NCI-H446 treated with DMSO at 0.1 percent for 48 hours (cell line): Measurements from ENCODE around the gene GFRA1.

ENCODE experiments used
- DNase-seq: peaks from one replicate; lab custom pipeline; 2025; lab: John Stamatoyannopoulos, UW

The GFRA1 gene, protein sequence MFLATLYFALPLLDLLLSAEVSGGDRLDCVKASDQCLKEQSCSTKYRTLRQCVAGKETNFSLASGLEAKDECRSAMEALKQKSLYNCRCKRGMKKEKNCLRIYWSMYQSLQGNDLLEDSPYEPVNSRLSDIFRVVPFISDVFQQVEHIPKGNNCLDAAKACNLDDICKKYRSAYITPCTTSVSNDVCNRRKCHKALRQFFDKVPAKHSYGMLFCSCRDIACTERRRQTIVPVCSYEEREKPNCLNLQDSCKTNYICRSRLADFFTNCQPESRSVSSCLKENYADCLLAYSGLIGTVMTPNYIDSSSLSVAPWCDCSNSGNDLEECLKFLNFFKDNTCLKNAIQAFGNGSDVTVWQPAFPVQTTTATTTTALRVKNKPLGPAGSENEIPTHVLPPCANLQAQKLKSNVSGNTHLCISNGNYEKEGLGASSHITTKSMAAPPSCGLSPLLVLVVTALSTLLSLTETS

DNA sequence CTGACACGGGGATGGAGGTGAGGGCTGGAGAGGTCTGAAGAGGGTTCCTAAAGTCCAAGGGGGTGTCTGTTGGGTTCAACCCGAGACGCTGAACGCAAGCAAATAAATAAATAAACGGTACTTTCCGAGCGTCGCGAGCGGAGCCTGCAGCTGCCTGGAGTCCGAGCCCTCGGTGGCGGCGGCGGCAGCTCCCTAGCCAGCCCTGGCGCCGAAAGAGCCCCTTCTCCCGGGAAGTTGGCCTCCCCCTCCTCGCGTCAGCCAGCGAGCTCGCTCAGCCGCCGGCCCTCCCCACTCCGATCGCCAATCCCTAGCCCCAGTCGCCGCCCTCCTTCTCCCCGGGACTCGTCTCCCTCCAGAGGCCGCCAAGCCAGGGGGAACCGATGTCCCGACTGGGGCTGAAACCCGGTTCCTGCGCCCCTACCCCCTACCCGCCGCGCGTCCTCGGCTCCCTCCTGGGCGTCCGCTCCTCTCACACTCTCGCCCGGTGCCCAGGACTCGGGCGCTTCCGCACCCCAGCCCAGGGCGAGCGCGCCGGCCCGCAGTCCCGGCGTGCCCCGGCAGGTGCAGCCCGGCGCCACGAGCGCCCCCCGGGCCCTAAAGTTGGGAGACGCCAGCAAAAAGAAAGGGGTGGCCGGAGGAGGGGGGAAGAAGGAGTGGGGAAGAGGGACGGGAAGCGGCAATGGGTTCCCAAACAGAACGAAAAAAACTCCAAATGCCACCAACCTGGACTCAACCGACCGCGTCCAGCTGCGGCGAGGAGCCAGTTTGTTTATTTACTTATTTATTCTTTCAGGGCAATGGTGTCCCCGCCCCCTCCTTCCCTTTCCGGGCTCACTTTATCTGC, at the start of gene GFRA1:
GFRA1 (minus strand) TSS at position 767 of the 844 bp plus-strand sequence. CDS start 1,177 bp downstream, outside the sequence.
- no peak for DNase-seq

DNA sequence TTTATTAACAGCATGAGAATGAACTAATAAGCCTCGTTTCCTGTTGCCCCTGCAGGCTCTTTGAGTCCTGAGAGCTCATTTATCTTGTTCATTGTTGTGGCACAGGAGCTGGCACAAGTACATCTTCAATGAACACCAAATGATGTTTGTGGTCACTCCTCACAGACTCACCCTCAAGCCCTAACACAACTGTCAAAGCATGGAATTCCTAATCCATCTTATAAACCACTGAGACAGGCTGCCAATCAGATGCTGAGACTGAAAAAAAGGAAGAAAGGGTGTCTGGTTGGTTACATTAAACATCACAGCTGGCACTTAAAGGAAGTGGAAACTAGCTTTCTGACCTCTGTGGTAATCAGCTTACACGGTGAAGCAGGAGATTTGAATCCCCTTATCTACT, 43.5 kb upstream of the GFRA1 start:
- DNase-seq, result no peak

DNA sequence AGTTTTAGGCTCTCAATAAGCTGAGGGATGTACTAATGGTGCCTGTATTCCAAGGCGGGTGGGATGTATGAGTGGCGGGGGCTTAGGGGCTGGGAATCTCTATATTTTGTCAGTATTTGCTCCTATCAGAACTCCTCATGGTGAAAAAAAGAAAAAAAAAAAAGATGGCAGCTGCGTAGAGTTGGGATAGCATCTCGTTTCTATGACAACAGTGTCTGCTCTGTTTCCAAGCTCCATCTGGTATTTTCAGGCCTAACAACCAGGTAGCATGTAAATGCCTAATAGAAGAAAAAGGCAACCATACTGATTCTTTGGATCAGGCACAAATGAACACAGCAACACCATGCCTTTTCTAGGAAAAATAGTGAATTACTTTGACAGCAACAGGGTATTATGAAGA, 39.5 kb upstream of the GFRA1 start:
- no peak for DNase-seq

DNA sequence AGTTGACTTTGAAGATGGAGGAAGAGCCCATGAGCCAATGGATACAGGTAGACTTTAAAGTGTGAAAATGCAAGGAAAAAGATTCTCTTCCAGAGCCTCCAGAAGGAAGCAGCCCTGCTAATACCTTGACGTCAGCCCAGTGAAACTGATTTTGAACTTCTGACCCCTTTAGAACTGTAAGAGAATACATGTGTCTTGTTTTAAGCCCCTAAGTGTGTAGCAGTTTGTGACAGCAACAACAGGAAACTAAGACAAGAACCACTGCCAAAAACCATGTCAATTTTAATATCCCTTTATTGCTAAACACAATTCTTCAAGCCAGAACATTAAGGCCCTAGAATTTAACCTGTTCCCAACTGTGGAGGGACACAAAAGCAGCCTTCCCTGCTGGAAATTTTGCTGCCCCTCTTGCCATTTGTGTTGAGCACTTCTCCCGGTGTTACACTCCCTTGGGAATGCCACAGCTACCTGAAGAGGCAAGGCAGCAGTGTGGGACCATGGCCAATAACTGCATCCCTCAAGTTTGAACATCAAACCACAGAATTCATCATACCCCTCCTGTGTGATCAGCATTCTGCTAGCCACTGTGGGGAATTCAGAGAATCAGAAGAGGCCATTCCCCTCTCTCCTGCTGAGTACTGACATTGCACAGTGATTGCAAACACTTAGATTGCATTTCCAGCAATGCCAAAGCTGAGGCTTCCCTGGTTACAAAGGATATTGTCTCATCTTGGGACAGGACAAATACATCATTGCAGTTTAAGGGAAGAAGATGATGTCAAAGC, 38.9 kb upstream of the GFRA1 start:
- DNase-seq, result no peak

DNA sequence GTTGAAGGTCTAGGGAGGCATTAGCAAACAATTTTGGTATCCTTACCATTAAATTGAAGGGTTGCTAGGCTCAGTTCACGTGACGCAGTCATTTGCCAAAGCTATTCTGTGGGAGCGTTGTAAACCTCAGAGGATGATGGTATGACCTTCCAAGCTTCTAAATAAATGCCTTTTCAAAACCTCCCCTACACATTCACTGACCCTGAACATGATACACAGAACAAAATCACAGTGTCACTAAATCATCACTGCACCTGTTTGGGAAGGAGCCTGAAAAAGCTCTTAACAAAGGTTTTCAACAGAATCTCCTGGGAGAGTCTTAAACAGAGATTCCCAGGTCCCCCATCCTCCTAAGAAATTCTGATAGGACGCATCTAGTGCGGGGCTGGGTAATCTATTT, 38.0 kb upstream of the GFRA1 start:
- DNase-seq, result no peak

DNA sequence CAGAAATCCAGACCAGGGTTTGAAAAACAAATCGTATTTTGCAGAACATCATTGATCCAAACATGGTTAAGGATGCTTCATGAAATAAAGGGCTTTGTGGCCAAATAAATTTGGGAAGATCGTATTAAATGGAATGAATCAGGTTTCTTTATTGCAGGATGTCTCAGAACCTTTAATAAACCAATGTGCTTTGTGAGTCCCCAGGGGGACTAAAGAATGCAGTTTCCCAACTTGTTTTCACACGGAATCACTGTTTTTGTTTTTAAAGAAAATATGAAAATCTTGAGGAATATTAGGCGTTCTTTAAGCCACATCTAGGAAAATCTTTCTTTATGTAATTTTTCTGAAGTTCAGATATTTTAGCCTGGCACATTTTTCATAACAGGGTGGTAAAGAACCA, 34.4 kb upstream of the GFRA1 start:
- no peak for DNase-seq

DNA sequence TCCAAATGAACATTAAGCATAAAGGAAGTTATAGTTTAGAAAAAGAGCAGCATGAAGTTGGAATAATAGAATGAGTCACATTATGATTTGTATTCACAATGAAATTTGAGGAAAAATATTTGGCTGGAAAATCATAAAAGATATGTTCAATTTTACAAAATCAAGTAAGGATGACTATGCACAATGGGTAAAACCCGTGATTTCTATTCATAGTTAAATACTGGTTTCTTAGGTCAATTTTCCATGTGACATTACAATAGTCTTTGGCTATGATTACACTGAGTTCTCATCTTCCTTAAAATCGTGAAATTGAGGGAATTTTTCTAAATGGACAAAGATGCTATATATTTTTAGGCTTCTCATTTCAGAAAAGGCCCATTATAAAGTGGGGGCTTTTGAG, 33.8 kb upstream of the GFRA1 start:
- DNase-seq, result no peak

DNA sequence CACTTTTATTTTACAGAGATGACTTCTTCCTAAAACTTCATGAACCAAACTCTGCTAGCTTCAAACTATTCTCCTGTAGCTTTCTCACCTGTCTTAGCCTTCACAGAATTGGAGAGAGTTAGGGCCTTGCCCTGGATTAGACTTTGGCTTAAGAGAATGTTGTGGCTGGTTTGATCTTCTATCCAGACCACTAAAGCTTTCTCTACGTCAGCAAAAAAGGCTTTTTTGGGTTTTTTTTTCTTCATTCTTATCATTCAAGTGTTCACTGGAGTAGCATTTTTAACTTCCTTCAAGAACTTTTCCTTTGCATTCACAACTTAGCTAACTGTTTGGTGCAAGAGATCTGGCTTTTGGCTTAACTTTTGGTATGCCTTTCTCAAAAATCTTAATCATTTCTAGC, 31.9 kb upstream of the GFRA1 start:
- DNase-seq, result no peak

DNA sequence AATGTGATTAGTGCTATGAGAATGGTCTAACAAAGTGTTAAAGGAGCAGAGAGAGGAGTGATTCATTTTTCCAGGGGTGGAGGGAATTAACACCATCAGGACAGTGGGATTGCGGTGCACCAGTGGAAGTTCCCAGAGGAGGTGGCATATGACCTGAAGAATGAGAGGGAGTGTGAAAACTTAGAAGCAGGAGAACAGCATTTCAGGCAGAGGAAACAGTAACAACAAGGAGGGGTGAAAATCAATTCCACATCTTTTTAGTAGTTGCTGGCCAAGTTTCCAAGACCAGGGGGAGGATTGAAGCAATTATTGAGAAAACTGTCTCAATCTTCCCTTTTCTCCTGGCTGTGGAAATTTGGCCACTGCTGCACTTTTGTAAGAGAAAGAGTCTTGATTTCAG, 27.5 kb upstream of the GFRA1 start:
- no peak for DNase-seq

DNA sequence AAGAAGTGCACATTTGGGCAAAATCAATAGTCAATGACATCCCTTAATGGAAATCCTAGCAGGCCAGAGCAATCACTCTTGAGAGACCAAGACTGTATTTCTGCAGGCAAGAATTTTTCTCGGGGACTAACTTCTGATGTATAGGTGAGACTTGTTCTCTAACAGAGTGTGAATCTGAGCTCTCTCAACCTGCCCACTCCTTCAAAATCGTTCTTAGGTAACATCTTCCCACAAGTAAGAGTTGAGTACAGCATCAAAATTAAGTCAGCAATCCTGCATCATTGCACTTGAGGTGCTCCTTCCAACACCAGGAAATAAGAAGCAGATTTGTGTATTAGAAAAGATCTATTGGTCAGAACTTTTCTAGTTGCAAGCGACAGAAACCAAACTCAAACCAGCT, 25.6 kb upstream of the GFRA1 start:
- DNase-seq, result no peak

DNA sequence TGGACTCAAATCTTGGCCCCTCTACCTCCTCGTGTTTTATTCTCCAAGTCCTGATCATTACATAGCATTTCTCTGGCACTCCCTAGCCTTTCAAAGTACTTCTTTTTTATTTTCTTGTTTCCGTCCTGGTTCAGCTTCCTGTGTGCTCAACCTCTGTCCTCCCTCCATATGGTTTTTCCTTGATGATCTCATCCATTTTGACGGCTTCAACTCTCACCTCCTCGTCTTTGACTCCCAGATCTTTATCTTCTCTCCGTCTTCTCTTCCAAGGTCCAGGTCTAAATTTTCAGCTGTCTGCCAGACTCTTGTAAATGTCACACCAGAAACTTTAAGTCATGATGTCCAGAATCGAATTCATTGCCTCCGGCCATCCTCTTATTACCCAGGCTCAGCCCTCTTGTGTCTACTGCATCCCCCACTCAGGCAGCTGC, 23.3 kb upstream of the GFRA1 start:
- no peak for DNase-seq

DNA sequence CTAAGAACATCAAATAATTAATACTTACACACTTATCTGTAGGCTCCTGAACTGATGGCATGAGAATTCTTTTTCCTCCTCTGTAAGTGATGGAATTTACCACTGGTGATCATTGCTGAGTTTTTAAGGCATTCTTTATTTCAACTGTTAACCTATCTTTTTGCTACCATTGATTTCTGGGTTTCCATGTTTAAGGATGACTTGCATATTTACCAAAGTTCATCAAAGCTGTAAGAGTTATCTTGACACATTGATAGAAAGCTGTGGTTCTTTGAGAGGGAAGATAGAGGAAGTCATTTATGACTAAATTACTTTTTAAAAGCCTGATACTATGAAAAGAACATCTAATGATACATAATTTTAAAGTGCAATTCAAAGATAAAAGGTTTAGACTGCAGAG, 19.5 kb upstream of the GFRA1 start:
- DNase-seq, result no peak

DNA sequence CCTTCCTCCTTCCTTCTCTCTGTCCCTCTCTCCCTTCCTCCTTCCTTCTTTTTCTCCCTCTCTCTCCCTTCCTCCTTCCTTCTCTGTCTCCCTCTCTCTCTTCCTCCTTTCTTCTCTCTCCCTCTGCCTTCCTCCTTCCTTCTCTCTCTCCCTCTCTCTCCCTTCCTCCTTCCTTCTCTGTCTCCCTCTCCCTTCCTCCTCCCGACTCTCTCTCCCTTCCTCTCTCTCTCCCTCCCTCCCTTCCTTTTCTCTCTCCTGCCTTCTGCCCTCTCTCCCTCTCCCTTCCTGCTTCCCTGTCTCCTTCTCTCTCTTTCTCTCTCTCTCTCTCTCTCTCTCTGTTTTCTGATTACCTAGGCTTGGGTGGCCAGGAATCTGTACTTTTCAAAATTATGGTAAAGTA, 16.6 kb upstream of the GFRA1 start:
- no peak for DNase-seq

DNA sequence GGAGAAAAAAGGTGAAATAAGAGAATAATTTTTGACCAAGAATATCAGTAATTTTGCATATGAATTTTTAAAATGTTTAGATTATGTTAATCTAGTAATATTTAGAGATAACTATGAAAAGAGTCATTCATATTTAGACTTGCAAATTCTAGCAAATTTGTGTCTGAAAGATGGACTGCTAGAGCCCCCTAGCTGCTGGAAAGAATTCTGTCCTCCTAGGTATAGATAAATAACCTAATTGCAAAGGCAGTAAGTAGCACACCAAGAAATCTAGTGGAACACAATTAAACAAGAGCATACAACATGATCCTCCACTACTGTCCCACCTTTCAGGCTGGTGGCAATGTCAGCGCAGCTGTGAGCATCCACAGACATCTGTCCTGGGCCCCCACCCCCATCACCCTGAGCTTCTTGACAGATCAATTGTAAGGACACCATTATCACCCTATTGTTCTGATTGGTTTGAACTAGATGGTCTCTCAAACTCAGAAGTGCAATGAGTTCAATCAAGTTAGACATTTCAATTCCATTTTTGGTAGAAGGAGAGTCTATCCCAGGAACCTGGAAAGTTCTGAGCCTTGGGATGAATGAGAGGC, 15.0 kb upstream of the GFRA1 start:
- DNase-seq, result no peak

DNA sequence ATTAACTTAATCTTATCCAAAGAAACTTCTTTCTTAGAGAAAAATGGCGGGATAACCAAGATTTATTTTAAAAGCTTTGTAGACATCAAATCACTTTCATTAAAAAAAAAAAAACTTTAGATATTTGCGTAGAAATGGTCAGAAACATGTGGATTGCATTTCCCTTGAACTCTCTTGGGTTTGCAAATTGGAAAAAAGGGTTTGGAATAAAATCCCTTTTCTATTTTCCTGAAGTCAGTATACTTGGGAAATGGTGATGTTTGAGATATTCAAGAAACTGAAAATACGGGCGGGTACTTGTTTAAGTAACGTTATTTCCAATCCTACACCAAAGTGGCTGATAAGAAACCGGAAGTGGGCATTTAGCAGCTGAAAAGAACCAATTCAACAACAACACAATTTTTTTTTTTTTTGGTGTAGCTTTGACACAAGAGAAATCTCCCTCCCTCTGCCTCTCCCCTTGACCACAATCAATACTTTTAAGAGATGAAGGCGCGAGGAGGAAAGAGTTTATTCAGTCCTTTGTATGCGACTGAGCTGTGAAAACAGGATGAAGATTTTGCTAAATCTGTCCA, 13.7 kb upstream of the GFRA1 start:
- no peak for DNase-seq

DNA sequence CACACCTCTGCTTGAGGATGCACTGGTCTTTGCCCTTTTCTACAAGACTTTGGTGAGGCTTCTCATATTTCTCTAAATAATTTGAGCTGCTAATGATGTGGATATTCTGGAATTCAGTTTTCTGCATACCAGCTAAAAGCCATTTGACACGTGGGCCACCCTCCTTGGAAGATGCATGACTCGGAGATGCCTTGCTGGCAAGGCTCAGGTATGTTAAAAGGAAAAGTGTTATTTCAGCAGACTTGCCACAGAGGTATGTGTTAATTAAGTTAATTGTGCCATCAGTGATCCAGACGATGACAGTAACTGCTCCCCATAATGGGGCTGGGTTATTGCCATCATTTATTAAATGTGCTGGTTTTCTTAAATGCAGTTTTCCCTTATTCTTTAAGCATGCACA, 8.8 kb upstream of the GFRA1 start:
- DNase-seq, result no peak

DNA sequence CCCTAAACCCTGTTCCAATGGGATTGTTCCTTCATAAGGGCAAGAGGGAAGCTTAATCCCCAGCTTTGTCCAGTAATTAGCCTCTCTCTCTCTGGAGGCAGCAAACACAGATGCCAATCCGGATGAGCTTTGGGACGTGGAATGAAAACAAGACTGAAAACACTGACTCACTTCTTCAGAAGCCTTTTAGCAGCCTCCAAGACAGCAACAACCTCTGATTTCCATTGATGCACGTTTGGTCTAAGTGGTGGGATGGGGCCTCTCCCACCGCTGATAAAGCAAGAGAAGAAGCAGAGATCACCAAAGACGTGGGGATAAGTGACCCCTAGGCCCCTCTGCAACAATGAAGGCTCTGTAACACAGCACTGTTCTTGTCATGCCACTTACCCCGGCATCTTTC, 5.8 kb upstream of the GFRA1 start:
- DNase-seq, result no peak

DNA sequence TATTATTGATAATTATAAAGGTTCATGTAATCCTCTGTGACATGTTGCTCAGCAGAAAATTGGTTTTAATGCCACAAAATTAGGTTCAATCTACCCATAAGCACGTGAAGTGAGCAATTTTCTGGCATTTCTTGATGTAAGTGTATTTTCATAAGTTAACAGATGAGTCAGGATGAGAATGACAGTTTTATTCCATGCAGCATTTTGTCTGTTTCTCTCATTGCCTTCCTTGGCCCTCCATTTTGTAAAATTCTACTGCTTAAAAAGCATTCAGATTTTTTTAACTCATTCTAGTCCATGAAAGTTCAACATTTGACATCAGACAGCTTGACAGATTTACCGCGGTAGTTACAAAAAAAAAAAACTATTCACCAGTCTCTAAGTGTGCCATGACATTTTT, 4.0 kb upstream of the GFRA1 start:
- DNase-seq, result no peak

DNA sequence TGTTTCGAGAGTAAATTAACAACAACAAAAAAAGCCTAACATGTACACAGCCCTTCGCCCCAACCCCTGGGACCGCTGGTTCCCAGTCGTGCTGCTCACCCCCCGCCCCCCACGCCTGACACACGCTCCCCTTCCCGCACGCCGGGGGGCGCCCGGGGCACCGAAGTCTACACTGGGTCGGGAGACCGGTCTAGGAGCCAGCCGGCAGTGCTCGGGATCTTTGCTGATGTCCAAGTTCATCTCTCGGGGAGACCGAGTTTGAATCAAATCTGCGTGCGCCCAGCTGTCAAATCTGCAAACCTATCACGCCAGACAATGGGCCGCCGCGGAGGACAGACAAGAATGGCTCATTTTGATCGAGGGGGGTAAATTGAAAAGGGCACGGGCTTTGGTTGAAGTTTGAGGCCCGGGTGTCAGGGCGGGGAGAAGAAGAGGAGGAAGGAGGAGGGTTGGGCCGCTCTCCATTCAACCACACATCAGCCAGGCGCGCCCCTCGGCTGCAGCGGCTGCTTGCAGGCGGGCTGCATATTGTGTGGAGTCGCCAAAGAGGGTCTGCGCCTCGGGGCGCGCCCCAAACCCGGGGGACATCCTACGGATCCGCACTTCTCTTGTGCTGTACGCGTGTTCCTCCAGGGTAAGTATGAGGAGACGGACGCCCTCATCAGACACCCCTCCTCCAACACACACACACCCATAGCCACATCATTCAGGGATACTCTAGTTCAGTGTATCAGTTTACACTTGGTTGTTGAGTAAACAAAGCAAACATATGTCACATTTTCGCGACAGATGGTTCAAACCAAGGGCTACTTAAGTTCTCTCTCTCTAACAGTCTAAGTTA, 1.3 kb upstream of the GFRA1 start:
- no peak for DNase-seq

DNA sequence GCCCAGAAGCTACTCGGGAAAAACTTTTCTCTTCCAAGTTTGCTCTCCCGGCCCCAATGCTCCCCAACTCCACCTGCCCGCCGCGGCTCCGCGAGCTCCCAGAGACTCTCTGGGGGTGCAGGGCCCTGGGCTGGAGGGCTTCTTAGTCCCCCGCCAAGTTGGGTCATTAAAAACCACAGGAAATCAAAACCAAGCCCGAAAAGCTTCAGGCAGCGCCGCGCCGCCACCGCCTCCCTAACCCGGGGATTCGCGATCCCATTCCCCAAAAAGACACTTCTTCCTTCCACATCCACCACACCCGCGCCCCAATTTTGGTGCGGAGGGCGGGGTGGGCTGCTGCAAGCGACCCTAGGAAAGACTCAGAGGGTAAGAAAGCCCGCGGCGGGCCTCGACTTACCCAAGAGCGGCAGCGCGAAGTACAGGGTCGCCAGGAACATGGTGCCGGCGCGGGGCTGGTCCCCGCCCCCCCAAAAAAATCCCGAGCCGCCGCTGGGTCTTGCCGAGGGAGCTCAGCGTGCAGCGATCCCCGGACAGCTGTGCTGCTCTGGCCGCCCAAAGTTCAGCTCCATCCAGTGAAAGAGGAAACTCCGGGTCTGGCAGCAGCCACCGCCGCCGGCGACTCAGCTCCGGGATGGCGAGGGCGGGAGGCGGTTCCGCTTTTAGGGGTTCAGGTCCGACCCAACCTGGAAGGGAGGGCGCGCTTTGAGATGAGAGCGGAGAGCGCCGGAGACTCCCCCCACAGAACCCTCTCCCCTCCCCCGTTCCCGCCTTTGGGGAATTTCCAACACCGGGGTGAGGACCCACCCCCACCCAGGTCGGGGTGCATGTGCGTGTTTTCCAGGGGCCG, 1.2 kb downstream of the GFRA1 start:
- DNase-seq, result no peak
